Stromal cell of bone marrow (primary cell): Measurements from ENCODE around the gene CTNND2.
"Not testable (repeated sequence)": the region's sequence is repeated elsewhere in the genome, so short reads cannot be mapped to it uniquely, and the experiment has no call there.

Experiments used
- DNase-seq: peaks from one replicate; pipeline ENCODE4 v3.0.0-alpha.2; 2012; ENCODE audit warnings: low read depth

The CTNND2 gene

DNA sequence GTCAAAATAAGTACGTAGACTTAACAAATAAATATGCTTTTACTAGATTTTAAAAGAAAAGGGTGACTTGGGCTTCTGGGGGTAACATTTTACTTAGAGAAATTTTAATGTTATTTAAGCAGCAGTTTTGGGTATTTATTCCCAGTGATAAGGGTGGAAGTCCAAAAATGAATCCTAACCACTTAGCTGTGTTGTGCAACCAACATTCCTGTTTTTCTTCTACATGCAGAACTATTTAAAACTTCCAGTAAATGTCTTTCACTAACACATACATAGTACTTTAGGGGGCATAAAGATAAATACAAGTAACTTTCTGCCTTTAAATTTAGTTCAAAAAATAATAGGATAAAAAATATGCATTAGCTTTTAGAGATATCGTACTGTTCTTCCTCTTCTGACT, 436.7 kb downstream of the CTNND2 start:
- no peak for DNase-seq

DNA sequence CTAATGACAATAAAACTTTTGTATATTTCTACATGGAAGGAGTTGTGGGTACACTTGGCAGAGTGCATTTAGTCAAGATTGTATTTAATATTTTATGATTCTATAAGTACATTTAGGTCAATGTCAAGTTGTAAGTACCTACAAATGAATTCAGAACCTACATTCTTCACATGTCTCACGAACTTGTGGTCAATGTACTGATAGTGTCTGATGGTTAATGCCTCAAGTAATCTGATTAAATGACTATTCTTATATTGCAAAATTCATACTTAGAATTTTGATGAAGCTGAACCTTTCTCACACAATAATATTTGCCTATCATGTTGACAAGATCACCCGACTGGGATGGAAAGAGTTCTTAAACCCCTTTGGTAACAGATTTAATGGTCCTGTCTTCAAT, 444.5 kb downstream of the CTNND2 start:
- no peak for DNase-seq

DNA sequence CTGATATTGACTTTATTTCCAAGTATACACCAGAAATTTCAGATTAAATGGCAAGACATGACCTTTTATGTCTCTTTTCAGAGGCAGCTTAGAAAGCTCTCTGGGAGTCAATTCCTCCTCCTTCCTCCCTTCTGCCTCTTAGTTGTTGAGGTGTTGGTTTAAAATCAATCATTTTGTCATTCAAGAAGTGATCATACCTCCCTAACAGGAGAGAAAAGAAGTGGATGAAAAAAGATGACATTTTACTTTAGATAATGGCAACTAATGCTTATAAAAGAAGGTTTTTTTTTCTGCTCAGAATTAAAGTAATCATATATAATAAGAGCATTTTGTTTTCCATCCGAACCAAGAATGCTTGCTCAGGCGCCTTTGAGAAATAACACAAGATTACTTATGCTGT, 448.7 kb downstream of the CTNND2 start:
- no peak for DNase-seq

DNA sequence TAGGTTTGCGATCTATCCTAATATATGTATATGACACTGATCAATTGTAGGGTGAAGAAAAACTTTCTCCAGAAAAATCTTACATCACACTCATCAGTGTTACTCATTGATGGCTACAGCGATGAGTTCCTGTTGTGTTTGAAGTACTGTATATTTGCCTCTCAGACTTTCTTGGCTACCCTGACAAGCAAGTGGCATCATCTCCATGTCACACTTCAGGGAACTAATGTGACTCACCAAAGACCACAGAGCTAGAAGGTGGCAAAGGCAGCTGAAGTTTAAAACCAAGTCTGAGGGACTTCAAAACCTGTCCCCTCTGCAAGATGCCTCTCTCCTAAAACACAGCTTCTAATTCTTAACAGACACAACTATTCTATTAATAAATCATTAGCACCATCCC, 451.4 kb downstream of the CTNND2 start:
- DNase-seq, result no peak

DNA sequence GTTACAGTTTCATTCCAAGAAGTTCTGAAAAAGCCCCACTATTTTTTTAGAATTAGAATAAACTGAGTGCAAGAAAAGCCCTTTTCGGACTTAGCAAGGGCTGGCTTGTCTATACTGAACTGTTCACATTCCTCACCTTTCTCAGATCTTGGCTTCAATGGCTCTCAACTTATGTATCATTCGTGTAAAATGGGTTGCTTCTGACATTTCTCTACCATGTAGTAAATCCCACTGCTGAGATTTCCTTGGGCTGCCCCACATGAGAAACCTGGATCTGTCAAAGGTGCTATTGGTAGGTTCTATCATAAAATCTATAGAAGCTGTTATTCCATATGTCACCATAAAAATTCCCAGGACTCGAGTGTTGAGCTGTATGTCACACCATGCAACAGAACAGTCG, 454.3 kb downstream of the CTNND2 start:
- DNase-seq, result no peak

DNA sequence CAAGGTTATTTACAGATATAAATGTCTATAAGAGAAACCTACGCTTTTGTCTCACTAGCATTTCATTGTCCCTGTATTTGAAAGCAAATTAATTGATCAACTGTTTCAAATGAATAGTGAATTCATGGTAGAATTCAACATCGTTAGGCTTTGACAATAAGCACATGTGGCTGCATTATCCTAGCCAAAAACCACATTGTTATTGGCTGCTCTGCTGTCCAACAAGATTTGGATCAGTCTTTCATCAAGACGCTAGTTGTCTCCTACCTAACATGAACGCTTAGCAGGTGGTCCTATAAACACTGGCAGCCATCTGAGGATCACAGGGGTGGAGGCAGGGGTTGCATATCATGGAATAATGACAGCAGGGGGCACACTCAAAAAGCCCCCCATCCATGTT, 455.0 kb downstream of the CTNND2 start:
- DNase-seq, result no peak

DNA sequence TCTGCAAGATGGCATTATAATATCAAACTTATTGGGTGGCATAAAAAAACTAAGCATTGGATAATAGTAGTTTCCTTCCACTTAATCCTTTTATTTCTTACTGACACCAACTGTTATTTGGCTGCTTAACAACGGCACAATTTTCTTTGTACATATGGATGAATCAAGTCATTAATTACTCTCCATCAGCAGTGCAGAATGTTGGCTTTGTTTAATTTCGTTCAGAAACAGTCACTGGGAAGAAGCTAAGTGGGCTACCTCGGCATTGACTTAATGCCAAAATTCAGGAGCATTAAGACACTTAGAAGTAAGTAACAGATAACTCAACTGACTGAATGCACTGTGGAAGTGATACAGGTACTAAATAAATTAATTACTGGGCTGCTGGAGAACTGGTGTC, 460.4 kb downstream of the CTNND2 start:
- DNase-seq, result no peak

DNA sequence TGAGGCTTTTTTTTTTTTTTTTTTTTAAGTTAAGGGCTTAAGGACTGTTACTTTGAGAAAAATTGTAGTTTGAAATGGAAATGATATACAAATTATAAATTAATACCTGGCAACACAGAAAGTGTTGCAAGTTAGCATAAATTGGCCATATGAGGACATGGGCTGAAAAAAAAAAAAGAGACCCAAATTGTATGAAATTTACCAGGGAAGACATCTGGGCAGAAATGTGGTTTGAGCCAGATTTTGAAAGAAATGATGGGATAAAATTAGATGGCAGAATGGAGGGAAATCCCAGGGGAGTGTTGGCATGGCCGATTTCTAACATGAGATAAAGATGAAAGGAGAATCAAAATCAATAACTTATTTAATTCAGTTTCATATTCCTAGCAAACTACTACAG, 472.1 kb downstream of the CTNND2 start:
- DNase-seq, result no peak

DNA sequence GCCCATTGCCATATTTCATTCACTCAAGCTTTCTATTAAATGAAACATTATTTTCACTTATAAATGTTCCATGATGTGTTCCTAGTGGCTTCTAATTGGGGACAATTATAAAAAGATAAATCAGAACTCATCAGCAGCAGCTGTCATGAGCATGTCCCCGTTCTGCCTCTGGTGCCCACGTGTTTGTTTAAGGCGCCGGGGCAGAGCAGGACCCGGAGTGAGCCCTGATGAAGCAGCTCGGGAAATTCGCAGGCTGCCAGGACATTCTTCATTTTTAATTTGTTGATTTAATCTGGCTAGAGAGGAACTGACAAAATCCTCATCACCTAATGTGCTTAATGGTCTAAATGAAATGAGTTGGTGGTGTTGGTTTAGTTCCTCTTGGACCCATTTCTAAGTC, 475.0 kb downstream of the CTNND2 start:
- no peak for DNase-seq

DNA sequence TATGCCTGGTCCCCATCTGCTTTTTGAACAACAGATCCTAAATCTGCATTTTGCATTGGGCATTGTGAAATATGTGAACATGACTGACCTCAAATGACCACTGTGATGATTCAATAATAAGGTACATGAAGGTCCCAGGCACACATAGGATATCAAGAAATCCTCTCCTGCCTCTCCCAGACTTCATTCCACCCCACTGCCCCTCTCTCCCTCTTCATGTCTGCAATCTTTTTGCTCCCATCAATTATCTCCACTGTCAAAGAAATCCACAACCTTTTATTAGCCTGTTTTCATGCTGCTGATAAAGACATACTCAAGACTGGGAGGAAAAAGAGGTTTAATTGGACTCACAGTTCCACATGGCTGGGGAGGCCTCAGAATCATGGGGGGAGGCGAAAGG, 476.7 kb downstream of the CTNND2 start:
- no peak for DNase-seq

DNA sequence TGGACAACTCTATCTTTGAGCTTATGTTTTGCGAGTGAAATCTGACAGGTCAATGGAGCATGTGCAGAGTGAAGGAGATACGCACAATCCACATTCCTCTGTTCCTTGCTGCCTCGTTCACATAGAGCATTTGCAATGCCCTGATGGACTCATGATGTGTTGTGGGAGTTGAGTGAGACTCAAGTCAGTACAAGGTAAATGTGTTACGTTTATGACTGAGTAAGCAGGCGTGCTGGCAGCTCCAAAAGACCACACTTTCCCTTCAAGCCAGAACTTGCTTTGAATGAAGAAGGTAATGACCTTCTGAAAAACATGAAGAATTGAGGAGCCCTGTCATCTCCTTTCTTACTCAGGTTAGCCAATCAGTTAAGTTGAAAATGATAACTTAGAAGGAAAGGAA, 477.8 kb downstream of the CTNND2 start:
- DNase-seq, result no peak

DNA sequence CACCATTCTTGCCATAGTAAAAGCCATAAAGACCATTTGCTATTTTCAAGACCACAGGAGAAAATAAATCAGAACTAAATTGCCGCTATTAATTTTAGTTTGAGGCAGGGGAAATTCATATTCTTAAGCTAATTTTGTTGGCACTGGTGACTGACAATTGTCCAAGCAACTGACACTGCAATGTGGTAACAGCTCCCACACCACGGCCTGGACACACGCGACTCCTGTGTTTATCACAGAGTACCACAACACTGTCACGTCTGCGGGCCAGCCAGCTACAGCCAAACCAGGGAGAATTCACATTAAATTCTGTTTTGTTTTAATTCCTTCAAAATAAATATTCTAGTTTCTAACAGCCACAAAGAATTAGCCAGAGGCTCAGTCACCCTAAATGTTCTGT, 481.9 kb downstream of the CTNND2 start:
- no peak for DNase-seq

DNA sequence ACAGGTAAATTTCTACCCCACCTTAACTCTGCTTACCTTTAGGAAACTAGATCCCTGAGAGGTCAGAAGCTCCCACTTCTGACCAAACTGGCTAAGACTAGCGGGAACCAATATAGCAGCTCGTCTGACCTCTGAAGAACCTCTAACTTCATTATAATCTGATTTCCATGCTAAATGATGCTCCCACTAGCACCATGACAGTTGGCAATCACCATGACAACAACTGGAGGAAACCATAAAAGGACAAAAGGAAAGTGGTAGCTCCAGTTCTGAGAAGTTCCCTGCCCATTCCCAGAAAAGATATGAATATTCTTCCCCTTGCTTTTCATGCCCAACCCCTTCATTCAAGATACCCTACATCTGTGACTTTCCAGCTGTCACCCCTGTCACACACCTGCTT, 483.3 kb downstream of the CTNND2 start:
- no peak for DNase-seq

DNA sequence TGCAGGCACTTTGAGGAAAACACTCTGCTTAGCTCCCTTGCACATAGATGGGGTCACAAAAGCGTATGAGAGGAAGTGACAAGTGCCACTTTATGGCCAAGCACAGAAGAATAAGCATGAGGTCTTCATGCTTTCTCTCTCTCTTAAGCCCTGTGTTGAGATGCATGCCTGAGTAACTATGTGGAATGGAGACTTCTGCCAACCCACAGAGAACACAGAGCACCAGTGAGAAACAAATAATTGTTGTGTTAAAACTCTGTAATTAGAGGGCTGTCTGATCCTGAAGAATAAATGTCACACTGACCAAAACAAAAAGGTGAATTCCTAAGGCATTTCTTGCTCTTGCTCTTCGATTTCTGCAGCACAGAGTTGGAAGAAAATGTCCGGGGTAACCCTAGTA, 488.5 kb downstream of the CTNND2 start:
- DNase-seq, result no peak

DNA sequence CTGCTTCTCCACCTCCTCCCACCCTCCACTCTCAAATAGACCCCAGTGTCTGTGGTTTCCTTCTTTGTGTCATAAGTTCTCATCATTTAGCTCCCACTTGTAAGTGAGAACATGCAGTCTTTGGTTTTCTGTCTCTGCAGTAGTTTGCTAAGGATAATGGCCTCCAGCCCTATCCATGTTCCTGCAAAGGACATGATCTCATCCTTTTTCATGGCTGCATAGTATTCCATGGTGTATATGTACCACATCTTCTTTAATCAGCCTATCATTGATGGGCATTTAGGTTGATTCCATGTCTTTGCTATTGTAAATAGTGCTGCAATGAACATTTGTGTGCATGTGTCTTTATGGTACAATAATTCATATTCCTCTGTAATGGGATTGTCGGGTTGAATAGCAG, 489.5 kb downstream of the CTNND2 start:
- DNase-seq, result not testable (repeated sequence)

DNA sequence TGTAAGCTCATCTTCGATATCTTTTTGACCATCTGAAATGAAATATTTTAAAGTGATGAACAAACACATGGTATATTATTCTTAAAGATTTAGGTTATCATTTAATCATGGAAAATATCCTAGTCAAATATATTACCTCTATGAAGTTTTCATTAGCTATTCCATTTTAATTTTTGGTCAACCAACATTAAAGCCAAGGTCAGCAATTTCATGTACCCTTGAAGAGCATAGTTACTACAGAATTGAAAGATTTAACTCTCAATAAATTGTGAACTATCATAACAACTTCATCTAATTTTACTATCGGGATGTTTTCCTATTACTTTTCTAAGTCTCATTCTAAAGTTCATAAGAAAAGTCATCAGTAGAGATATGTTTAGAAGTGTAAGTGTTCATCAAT, 492.6 kb downstream of the CTNND2 start:
- no peak for DNase-seq

DNA sequence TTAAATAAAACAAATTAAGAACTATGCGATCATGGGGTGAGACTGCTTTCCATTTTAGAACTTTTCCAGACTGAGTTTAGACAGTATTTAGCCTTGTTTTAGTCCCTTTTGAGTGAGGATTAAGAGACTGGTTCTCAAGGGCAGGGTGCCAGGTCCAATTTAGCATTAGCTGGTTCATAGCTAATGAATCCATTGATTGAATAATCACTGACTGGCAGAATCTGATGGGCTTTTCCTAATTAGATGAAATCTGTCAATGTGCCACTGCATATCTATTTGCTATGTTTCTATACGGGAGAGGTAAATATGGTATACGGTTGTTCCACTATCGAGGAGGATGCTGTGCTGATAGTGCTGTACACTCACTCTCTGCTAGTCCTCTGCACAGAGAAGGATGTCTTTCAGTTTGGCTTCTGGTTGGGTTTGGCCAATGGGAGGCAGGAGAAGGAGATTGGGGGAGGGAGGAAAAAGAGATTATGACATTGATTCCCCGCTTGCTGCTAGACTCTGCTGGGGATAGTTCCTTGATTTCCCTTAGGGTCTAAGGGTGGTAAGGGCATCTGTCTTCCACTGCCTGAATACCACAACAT, 496.6 kb downstream of the CTNND2 start:
- DNase-seq, result no peak

DNA sequence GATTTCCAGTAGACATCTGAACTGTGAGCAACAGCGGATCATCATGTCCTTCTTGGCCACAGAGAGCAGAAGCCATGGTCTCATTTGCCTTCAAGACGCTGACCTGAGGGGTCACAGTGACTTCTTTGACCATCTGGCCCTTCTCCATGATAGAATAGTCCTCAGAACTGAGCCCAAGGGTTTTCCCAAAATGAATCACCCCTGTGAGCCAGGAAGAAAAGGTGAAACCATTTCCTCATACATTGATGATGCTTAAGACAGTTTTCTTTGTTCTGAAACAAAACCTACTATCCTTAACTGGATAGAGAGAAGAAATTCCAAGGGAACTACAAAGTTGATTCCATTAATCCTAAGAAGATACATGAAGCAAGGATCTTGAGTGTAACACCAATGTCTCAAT, 503.9 kb downstream of the CTNND2 start:
- DNase-seq, result no peak

DNA sequence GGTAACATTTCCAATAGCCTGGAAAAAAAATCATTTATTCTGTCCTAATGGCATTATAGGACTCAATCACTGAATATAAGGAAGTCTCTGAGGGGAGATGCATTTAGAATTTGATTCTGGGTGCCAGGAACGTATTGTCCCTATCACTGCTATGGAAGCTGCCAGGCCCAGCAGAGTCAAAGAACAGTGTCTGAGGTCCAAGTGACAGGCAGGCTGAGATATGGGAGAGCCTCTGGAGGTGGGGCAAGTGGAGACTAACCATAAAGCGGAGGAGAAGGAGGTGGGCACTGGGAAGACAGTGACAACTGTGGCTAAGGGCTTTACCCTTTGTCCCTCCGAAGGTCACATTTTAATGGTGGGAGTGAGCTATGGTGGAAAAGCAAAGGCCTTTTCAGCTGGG, 505.5 kb downstream of the CTNND2 start:
- DNase-seq, result no peak

DNA sequence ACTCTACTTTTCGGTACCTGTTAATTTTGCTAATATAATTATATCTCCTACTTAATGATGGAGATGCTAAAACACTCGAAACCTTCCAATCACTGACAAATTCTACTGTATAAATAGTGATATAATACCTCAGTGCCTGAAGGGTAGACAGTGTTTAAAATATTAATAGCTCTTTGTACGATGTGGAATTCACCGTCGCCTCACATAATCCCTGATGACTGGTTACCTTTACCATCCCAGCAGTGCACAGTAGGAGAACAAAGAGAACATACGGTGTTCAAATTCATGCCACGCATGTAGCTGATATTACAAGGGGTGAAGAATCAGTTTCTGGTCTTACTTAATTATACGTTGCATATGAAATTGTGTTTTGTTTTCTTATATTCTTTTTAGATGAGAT, 506.7 kb downstream of the CTNND2 start:
- no peak for DNase-seq

DNA sequence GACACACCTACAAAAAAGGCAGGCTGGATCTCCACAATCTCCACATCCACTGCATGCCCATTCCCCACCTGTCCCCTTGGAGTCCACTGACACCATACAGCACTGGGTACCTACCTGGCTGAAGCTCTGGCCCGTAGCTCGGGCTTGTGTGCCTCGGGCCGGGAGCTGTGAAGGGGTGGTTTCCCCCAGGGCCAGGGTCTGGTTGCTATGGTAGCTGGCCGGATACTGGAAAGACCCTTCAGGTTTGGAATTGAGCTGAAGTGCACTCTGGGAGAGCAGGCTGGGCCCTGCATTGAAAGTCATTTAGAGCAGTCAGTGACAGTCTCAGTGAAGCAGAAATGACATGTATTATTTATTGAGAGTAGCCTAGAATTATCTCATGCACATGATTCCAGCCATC, 507.3 kb downstream of the CTNND2 start:
- DNase-seq, result no peak

DNA sequence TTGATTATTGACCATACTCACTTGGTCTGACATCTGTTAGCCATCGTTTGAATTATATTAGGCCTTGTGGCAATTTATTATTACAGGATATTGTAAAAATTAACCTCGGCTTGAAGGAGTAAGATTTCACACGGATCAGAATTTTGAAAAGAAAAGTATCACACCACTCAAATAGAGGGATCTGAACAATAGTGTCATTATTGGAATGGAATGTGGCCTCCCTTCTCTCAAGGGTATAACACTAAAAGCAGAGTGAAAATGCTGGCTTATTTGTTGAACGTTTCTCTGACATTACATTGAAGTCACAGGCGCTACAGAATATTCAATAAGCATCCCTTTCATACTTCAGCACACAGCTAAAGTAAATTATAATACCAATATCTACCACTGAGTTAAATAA, 509.3 kb downstream of the CTNND2 start:
- DNase-seq, result no peak

DNA sequence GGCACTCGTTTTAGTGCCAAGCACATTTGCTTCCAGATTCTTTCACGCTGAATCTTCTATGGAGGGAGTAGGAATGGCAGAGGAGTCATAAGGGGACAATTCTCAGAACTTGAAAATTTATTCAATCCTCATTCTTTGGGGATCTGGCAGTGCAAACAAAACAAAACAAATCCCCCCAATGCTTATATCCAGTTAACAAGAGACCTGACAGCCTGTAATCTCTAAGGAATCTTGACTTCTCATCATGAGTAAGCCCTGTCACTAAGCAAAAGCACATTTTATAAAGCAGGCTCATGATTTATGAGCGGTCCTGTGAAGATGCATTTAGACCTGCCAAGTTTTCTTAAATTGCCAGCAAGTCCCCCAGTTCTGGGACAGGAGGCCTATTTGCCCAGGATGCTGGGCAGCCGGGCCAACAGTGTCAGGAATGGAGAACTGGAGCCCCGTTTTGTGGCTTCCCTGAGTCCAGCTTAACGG, 513.9 kb downstream of the CTNND2 start:
- peak; percentile 3 for DNase-seq

DNA sequence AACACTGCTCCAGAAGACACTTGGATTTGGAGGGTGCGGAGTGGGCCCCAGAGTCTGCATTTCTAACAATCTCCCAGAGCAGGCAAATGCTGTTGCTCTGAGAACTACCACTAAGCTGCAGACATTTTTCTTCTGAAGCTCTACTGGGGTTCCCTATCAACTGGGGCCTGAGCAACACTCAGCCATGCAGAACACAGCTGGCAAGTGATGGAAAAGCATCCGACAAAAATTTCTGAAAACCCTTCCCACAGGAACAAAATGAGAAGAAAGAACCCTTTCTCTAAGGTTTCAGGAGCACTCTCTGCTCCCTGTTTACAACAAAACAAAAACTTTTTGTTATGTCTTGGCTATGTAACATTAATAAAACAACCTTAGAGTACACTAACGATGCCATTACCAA, 516.9 kb downstream of the CTNND2 start:
- no peak for DNase-seq

DNA sequence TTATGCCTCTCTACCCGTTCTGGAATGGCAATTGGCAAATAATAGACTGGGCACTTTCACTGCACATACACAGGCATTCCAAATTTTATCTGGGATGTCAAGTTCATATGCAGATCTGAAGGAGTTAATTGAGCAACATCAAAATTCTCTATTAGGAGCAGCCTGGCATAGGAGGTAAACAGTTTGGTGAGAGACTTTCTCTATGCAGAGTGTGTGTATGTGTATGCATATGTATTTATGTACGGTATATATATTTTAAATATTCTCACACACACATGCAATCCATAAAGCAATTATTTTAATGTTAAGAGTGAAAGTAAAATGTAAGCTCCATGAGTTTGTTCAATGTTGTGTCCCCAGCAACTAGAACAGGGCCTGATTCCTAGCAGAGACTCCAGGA, 517.8 kb downstream of the CTNND2 start:
- DNase-seq, result no peak
